GM18511 (cell line): ENCODE data around the gene ULK4.
"Not testable (repeated sequence)": the region's sequence is repeated elsewhere in the genome, so short reads cannot be mapped to it uniquely, and the experiment has no call there.

Source experiments
- ATAC-seq: cut with Tn5 transposase; IDR thresholded peaks from one replicate; pipeline ENCODE4 v1.9.1; 2021; ENCODE audit warnings: mild to moderate bottlenecking, moderate library complexity; ENCODE audit not compliant: unreplicated experiment

Gene ULK4

DNA sequence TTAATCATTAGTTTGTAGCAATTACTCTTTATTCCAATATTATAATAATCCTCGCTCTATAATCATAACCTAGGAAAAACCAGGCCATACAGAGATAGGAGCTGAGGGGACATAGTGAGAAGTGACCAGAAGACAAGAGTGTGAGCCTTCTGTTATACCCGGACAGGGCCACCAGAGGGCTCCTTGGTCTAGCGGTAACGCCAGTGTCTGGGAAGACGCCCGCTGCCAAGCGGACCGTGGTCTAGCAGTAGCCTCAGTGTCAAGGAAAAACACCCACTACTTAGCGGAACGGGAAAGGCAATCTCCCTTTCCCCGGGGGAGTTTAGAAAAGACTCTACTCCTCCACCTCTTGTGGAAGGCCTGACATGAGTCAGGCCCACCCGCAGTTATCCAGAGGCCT lies 266.1 kb downstream of the ULK4 start:
- not testable (repeated sequence) for ATAC-seq

DNA sequence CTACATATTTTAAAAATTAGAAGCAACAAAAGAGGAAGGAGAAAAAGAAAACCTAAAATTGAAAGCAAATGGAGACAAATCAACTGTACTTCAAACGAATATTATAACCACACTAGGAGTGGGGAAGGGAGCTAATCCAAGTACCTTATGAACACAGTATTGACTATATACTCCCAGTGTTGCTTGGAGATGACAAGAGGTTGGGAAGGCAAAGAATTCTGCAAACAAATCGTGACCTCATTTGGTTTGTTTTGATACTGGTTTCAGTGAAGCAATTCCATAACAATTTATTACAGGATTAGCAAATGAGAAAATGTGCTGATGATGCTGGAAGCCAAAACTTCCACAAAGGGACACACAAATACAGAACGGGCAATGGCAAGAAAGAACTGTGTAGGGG lies 268.1 kb downstream of the ULK4 start:
- no peak for ATAC-seq

DNA sequence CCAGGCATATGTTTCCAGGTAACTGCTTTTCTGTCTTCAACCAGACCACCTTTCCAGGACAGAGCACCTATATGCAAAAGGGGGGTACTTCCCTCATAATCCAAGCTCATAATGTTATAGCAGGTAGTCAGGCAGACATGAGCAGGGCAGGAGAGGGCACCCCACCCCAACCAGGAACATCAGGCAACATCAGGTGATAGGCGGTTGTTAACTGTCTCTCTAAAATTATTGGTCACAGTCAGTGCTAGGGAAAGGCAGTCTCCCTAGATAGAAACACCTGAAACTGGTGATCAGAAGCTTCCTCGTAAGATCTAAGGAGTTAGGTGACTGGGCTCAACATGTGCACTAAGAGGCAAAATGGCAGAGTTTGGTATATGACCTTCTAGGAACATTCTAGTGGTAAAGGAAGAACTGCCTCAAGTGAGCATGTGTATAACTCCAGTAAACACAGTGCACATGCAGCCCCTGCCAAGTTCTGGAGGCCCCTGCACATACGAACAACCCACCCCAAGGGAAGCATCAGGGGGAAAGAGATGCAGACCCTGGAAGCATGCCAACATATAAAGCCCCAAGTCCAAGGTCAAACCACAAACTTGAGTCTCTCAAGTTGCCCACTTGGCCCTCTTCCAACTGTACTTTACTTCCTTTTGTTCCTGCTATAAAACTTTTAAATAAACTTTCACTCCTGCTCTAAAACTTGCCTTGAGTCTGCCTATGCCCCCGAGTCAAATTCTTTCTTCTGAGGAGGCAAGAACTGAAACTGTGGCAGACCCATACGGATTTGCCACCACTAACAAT lies 270.9 kb downstream of the ULK4 start:
- ATAC-seq: no peak

DNA sequence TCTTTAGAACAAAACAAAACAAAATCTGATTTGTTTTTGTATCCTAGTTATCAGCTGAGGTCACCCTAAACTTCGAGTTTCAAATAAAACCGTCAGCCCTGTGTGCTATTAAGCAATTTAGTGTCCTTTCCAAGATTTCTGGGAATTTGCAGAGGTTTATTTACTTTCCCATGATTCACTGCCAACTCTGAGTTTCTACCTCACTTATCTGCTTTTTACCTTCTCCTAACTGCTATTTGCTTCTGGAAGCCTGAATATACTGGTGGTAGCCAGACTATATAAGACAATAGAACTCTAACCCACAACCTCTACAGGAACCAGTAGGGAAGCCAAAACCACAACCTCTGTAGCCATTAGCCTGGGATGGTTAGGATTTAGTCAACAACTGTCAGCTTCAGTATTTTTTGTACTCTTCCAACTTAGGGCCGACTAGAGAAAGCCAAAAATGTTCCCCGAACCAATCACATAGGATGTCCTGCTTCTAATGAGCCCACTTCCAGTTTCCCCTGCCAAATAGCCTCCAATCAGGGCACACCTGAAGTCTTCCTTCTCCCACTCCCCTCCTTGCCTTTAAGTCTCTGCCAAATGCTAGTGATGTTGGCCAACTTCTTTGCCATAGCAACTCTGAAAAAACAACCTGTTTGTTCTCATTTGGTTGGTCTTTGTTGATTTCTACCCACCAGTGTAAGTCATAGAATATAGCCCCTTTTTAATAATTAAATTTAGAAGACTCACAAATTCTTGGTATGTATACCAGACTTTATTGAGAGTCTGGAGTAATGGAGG lies 273.1 kb downstream of the ULK4 start:
- ATAC-seq: no peak

DNA sequence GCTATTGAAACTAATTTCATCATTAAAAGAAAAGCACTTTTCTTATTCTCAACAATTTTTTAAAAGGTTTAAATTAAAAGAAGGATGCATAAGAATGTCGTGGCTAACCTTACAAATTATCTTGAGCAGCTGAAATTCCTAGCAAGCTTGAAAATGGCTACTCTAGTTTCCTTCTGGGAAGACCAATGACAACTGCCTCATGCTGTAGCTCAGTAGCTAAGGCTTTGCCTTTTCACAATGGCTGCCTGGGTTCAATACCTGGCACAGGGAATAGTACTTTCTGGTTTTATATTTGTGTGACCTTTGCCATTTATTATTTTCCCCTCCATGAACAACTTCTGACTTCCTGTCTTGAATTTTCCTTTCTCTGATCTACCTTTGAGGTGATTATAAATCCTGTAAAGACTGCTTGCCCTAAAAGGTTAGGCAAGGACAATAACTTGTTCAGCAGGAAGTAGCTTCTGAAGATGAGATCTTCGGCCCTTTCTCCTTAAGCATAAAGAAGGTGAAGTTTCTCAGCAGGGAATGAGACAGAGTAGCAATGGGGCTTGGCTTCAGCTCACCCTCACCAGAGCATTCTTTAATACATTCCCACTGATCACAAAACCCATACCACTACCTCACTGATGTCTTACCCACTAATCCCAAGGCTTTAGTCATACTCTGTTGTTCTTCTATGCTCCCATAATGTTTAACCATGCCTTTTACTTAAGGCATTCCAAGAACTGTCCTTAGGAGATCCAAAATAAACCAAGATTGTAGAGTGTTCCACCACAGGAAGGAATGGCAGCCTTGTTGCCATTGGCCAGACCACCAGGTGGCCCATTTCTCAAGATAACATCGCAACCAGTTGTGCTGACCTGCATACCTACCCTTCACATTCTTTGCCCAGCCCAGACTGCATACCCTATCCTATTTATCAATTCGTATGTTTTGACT lies 276.8 kb downstream of the ULK4 start:
- no peak for ATAC-seq

DNA sequence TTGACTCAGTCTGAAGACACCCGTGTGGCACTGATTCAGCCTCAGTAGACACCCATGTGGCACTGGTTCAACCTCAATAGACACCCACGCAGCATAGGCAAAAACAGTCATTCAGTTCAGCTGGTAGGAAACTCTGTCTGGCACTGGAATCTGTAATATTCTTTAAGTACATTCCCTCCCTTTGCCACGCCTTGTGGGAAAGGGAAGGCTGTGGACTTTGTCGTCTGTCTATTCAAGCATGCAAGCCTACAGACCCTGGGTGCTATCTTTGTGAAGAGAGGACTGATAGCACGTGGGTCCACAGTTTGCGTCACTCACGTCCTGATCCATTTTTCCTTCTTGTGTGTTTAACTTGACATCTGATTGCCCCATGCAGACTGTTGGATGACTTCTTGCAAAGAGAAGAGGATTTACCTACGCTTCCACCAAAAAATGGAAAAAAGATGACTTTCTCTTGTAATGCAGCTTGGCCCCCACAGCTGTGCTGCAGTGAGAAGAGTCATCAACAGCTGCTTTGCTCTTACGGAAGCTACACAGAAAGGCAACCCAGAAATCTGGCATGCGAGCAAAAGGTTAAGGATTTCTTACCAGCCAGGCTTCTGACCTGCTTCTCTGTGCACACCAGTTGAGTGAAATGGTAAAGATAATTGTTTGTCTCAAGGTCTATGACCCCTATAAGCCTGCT lies 278.1 kb downstream of the ULK4 start:
- no peak for ATAC-seq

DNA sequence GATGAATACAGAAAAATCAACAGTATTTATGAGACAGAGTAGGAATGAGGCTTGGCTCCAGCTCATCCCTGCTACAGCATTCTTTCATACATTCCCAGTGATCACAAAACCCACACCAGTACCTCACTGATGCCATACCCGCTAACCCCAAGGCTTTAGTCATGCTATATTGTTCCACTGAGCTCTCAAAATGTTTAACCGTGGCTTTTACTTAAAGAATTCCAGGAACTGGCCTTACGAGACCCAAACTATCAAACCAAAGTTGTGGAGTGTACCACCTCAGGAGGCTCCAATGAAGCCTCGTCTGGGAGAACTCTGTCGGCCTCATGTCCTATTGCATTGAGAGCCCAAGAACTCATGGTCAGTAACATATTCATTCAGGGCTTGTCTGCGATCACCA lies 278.9 kb downstream of the ULK4 start:
- no peak for ATAC-seq

DNA sequence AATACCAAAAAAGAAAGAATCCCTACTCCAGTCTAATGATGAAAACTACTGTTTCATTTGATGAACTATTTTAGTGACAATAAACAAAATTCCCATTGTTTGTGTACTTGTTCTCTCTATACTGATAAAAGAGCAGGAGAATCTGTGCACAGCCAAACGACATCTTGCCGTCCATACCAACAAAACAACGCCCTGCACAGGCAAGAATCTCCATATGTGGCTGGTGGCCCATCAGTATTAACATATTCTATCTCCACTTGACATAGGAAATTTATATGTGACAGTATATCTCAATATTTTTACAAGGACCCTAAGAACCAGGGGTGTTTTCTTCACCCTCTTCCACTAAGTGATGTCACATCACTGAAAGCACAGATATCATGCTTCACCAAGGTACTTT lies 279.5 kb downstream of the ULK4 start:
- ATAC-seq: no peak

DNA sequence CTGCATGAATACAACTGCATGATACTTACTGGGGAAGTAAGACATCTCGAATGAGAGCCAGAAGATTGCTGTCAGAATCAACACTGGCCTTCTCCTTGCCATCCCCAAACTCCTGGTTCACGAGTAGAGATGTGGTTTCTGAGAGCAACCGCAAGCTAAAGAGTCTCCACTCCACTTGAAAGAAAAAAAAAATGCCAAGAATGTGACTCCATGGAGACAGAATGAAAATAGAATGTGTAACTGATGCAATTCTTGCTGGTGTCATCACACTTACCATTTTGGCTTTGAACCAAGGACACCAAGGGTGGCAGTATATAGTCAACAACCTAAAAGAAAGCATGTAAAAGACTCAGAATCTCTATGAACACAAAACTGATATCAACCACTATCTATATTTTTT lies 280.4 kb downstream of the ULK4 start:
- ATAC-seq: no peak

DNA sequence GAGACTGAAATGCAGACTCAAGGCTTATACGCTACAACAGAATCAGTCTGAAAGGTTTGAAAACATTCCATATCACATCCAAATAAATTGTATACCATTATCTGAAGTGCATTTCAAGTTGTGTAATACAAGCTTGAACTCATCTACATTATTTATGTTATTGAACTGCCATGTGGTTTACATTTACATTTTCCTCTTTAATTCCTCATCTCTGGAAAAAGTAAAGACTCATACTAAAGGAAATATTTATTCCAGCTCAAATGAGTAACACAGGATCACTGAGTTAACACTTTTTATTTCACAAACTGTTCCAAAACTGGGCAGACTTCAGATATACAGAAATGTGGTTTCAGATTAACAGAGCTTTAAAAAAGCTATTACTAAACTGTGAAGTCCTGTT lies 282.5 kb downstream of the ULK4 start:
- no peak for ATAC-seq

DNA sequence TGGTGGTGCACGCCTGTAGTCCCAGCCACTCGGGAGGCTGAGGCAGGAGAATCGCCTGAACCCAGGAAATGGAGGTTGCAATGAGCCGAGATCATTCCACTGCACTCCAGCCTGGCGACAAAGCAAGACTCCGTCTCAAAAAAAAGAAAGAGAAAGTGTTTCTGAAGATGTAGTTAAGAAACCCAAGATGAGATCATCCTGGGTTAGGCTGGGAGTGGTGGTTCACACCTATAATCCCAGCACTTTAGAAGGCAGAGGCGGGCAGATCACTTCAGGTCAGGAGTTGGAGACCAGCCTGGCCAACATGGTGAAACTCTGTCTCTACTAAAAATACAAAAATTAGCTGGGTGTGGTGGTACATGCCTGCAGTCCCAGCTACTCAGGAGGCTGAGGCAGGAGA lies 286.8 kb downstream of the ULK4 start:
- ATAC-seq: not testable (repeated sequence)

DNA sequence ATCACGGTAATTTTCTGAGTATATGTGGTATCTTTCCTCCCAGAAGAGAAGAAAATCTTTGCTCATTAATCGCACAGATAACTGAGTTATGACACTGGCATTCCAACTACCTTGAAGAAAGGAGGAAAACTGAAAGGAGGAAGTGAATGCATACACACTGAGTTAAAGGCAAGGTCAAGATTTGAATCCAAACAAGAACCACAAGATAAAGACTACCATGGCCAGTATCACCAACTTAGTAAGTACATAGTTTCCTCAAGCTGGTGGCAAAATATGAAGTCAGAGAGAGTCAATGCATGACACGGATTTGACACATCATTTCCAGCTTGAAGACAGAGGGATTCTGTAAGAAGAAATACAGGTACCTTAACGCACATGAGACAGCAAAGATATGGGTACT lies 287.5 kb downstream of the ULK4 start:
- no peak for ATAC-seq

DNA sequence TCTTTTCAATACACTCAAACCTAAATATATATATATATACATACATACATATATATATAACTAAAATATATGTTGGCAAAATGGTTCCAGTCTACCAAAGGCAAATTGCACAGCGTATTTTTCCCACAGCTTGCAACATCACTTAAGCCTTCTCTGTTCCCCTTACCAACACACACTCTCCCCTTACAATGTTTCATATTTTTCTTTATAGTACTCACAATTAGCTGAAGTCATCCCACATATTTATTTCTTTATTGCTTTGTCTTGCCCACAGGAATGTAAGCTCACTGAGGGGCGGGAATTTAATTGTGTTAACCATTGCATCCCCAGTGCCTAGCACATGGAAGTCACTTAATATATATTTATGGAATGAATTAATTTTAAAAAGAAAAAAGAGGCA lies 288.3 kb downstream of the ULK4 start:
- no peak for ATAC-seq

DNA sequence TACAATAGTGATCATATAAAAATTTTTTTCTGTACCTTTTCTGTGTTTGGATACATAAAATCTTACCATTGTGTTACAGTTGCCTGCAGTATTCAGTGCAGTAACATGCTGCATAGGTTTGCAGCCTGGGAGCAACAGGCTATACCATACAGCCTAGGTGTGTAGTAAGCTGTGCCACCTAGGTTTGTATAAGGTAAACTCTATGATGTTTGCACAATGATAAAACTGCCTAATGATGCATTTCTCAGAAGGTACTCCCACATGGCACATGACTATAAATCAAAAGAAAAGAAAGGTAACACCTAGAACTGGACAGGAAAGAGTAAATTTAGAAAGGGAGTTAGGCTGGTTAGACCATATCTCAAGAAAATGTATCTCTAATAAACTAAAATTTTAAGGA lies 293.5 kb downstream of the ULK4 start:
- ATAC-seq: no peak

DNA sequence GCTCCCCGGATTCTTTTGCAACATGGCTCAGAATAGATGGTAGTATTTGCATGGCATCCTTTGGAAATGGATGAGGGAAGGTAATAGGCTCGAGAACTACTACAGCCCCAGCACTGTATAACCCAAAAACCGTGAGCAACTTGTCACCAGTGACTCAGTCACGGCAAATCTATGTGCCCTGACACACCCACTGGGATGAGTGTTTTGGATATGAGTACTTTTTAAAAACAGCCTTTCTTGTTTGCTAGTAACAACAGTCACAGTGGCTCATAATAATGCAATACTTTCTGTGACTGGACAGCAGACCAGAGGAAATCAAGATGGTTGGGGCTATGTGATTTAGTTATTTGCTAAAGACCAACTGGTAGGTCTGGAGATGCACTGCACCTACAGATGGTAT lies 299.6 kb downstream of the ULK4 start:
- no peak for ATAC-seq

DNA sequence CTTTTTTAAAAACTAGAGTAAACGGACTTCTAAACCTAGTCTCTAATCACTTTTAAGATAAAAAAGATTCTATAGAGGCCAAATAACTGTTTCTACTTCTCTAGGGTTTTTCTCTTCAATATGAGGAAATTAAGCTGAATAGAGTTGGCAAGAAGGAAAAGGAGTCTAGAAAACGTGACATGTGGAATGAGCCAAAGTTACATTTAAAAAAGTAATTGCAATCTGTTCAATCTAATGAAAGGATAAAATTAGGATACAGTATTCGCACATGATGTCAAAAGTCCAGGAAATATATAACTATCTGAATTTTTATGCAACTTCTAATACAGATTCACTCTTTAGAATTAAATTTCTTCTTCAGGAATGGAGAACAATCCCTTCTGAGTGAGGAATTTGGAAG lies 300.1 kb downstream of the ULK4 start:
- ATAC-seq: no peak

DNA sequence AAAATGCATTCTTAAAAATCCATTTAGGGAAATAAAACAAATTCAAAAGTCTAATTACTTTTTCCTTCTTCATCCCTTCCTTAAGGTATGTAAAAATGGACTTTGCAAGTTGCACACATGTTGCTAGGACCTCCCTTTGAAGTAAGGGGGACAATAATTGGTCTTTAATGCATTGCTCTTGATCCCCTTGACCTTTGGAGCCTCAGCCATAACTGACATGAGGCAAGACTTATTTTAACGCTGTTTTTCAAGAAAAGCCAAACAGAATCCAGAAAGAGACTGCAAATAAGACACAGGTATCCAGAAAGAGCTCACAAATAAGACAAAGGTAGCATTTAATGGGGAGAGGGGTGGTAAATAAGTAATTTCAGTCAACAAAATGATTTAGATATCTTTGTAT lies 301.4 kb downstream of the ULK4 start:
- no peak for ATAC-seq

DNA sequence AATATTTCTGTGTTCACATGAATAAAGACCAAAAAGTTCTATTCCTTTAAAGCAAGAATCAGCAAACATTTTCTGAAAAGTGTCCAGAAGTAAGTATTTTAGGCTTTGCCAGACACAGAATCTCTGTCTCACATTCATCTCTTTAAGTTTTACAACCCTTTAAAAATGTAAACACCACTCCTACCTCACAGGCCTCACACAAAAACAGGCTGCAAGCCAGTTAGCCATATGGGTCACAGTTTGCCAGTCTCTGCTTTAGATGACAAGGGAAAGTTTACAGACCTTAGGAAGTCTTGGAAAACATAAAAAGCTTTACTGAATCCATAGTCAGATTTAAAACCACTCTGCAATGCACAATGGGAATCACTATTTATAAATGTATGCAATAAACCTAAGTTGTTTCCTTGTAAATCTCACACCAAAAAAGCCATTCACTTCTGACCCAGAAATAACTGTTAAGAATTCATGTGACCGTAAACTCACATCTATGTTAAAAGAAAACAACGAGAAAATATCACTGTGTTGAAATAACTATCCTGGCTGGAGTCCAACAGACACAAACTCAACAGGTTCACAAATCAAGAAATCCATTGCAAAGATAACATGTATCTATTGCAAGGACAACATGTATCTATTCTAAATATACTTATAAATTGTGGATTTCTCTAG lies 308.2 kb downstream of the ULK4 start:
- no peak for ATAC-seq

DNA sequence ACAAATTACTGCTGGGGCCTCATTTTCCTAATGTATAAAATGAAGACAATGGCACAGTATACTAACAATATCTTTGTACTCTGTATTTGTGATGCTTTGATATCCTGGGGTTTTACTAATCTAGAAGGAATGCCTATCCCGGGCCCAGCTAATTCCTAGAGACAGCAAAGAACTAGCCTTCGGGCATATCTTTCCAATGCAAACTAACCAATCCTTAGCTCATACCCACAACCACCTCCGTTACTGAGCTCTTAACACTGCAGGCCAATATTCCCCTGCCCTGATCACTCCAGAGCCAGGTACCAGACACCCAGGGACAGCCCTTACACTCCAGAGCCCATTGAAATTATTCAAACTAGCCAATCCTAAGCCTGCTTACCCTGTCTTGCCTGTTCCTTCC lies 309.0 kb downstream of the ULK4 start:
- ATAC-seq: no peak

DNA sequence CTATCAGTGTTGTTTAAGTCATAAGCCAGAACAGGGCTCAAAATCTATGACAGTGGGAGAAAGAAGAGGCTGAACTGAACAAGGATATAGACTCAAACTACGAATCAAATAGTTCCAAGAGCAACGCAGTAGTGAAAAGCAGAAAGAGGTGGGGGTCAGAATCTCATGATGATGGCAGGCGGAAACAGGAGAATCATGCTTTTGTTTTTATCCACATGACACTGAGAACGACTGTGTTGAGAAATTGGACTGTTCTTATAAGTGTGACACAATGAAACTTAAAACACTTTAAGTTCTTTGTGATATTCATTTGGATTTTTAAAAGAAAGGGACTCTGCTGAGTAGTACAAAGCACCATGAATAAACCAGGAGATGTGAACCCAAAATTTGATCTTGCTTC lies 309.4 kb downstream of the ULK4 start:
- ATAC-seq: no peak
